Astrocyte (in vitro differentiated cells and primary cell): Measurements from ENCODE around the gene SH2D6.

Experiments used
- CTCF ChIP-seq: IDR thresholded peaks from 2 replicates; pipeline ENCODE4 v1.5.1; 2011; ENCODE audit warnings: low read depth, mild to moderate bottlenecking, inconsistent platforms, low read length, moderate library complexity; ENCODE audit not compliant: insufficient read depth
- EZH2 ChIP-seq: IDR thresholded peaks from 2 replicates; pipeline ENCODE4 v1.6.1; 2012; ENCODE audit warnings: mild to moderate bottlenecking, low read length, inconsistent platforms; ENCODE audit not compliant: insufficient read depth

- no peak for TF ChIP-seq CTCF
- TF ChIP-seq EZH2: no peak
These were observed 40.3 kb upstream of the SH2D6 start for GRCh38 chr2:85378257-85378656.
